Measurements from ENCODE around the gene CAPN5. TPM values are rescaled to one million over a fixed set of nuclear protein-coding genes. Genes with fewer than 3 reads are reported as not detected.

The CAPN5 gene
- total and polyA plus RNA-seq, 11 donors, result 1.1 to 4.5 (median 2.1) TPM

DNA sequence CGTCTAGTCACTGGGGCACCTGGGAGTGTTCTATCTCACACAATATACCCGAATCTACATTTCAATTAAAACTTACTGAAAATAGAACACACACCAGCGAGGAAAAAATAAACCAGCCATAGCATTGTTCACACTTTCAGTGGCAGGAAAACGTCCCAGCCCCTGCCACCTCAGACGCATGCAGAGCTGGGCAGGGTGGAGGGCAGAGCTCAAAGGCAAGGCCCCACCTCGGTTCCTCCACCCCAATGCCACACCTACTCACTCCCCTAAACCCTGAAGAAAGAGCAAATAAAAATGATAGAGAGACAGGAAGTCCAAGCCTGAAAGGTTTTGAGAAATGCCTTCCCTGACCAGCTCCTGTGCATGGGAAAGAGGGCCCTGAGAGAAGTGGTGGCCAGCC, 17.7 kb upstream of the CAPN5 start:
- H3K27ac ChIP-seq, result no peak overlapping the region
- WGBS, 4 donors, result 73 to 84% (median 80%) methylated on average over 6 of the region's 6 CpGs
- intact Hi-C loops (cut with DNase I), result loop anchor here in 8 of 10 donors (2.0 to 10.0 kb wide), 4 partner anchors 42 to 146 kb away; no protein-coding TSS in a partner anchor
- H3K4me3 ChIP-seq, result no peak overlapping the region
- no peaks in the 10 kb centered on the region for H3K9me3 ChIP-seq
- DNase-seq (no peak), ATAC-seq (no peak)
- peaks cover 0 to 17% (median 4%) of the 10 kb centered on the region in 12 donors for H3K4me1 ChIP-seq
- TF ChIP-seq, protein P1, sequence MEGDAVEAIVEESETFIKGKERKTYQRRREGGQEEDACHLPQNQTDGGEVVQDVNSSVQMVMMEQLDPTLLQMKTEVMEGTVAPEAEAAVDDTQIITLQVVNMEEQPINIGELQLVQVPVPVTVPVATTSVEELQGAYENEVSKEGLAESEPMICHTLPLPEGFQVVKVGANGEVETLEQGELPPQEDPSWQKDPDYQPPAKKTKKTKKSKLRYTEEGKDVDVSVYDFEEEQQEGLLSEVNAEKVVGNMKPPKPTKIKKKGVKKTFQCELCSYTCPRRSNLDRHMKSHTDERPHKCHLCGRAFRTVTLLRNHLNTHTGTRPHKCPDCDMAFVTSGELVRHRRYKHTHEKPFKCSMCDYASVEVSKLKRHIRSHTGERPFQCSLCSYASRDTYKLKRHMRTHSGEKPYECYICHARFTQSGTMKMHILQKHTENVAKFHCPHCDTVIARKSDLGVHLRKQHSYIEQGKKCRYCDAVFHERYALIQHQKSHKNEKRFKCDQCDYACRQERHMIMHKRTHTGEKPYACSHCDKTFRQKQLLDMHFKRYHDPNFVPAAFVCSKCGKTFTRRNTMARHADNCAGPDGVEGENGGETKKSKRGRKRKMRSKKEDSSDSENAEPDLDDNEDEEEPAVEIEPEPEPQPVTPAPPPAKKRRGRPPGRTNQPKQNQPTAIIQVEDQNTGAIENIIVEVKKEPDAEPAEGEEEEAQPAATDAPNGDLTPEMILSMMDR (IDR thresholded peaks at IDR 0.05), result no peak
- TF ChIP-seq POLR2A (IDR thresholded peaks at IDR 0.05), result no peak
- H3K27me3 ChIP-seq, result peaks cover 0 to 24% (median 13%) of the 10 kb centered on the region in 9 donors
- H3K36me3 ChIP-seq, result no peaks in the 10 kb centered on the region

GRCh38 chr11:77051511-77051910, 15.3 kb upstream of the CAPN5 start:
- H3K4me3 ChIP-seq, result no peak overlapping the region
- H3K9me3 ChIP-seq, result peaks cover 0 to 10% (median 5%) of the 10 kb centered on the region in 12 donors
- DNase-seq (no peak), ATAC-seq (no peak)
- TF ChIP-seq, protein P1 (IDR thresholded peaks at IDR 0.05), result no peak
- TF ChIP-seq POLR2A (IDR thresholded peaks at IDR 0.05), result no peak
- WGBS, 4 donors, result 83 to 91% (median 87%) methylated on average over 3 of the region's 3 CpGs
- H3K27ac ChIP-seq, result no peak overlapping the region
- intact Hi-C loops (cut with DNase I), result loop anchor here in 1 of 10 donors (2.0 kb wide), 1 partner anchor 13 kb away; no protein-coding TSS in a partner anchor
- H3K27me3 ChIP-seq, result peaks cover 0 to under 1% (median 0%) of the 10 kb centered on the region in 9 donors
- no peaks in the 10 kb centered on the region for H3K36me3 ChIP-seq
- H3K4me1 ChIP-seq, result peaks cover 0 to 11% (median 4%) of the 10 kb centered on the region in 12 donors

DNA sequence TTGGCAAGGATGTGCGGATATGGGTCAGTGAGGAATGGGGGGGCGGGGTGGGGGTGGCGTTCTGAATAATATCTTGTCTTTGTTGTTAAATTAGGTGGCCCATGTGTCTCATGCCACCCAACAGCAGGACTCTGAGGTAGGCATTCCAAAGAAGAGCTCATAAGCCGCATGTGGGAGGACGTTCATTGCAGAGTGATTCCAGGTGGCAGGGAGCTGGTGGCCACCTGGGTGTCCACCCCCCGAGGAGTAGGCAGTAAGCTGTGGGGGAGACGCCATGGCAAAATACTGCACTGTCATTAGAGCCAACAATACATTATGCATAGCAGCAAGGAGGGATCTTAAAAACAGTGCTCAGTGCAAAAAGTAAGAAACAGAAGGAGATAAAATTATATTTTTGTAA, 14.3 kb upstream of the CAPN5 start:
- no peak overlapping the region for H3K27ac ChIP-seq
- WGBS, 4 donors, result 77 to 85% (median 81%) methylated on average over 7 of the region's 7 CpGs
- no peaks in the 10 kb centered on the region for H3K36me3 ChIP-seq
- ATAC-seq (no peak), DNase-seq (no peak)
- peaks cover 0 to under 1% (median 0%) of the 10 kb centered on the region in 12 donors for H3K4me1 ChIP-seq
- TF ChIP-seq, protein P1 (IDR thresholded peaks at IDR 0.05), result no peak
- no peak for TF ChIP-seq POLR2A (IDR thresholded peaks at IDR 0.05)
- H3K9me3 ChIP-seq, result peaks cover 0 to 20% (median 13%) of the 10 kb centered on the region in 12 donors
- intact Hi-C loops (cut with DNase I), result no loop called here
- H3K4me3 ChIP-seq, result no peak overlapping the region
- H3K27me3 ChIP-seq, result no peaks in the 10 kb centered on the region

- Histone ChIP-seq H3K27me3 (no peaks in the 10 kb centered on the region), H3K4me3 (no peak overlapping the region), H3K9me3 (peaks cover 0 to 21% (median 13%) of the 10 kb centered on the region in 12 donors), H3K36me3 (no peaks in the 10 kb centered on the region), H3K4me1 (no peaks in the 10 kb centered on the region), H3K27ac (no peak overlapping the region)
- ATAC-seq (no peak), DNase-seq (no peak)
- TF ChIP-seq POLR2A (IDR thresholded peaks at IDR 0.05), result no peak
- TF ChIP-seq, protein P1 (IDR thresholded peaks at IDR 0.05), result no peak
- WGBS, 4 donors, result 70 to 77% (median 72%) methylated on average over 14 of the region's 14 CpGs
- intact Hi-C loops (cut with DNase I), result no loop called here
These were observed 13.4 kb upstream of the CAPN5 start for GRCh38 chr11:77053217-77054015.
